ENCODE data around the gene PRKD1. TPM values are rescaled to one million over a fixed set of nuclear protein-coding genes. Genes with fewer than 3 reads are reported as not detected.
A peak's percentile ranks its signal among the peaks of the same experiment; 100 is the strongest.

The PRKD1 gene
- total RNA-seq, 1 experiment from 2014 or later, result 2.7 TPM

DNA sequence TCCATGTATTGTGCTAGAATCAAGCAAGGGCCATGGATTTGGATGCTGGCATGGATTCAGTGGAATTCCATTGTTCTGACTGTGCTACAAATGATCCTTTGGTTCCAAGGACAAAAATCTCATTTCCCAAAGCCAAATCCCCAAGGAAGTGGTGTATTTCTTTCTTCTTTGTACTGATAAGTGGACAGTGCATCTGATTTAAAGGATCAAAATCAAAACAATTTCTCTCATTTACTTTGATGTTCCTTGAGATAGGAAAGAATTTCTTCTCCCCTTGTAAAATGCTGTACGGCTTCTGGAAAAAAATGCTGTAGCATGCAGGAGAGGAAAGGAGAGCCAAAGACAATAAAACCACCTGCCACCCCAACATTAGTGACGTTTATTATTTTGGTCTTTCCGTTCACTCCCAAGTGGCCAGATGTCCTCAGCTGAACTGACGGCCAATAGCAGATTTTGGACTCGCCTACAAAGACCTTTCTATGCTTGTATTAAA lies 185.7 kb downstream of the PRKD1 start:
- TF ChIP-seq, protein P1, sequence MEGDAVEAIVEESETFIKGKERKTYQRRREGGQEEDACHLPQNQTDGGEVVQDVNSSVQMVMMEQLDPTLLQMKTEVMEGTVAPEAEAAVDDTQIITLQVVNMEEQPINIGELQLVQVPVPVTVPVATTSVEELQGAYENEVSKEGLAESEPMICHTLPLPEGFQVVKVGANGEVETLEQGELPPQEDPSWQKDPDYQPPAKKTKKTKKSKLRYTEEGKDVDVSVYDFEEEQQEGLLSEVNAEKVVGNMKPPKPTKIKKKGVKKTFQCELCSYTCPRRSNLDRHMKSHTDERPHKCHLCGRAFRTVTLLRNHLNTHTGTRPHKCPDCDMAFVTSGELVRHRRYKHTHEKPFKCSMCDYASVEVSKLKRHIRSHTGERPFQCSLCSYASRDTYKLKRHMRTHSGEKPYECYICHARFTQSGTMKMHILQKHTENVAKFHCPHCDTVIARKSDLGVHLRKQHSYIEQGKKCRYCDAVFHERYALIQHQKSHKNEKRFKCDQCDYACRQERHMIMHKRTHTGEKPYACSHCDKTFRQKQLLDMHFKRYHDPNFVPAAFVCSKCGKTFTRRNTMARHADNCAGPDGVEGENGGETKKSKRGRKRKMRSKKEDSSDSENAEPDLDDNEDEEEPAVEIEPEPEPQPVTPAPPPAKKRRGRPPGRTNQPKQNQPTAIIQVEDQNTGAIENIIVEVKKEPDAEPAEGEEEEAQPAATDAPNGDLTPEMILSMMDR (conservative IDR thresholded peaks at IDR 0.05), result no peak
- Histone ChIP-seq H3T11ph (ENCODE audit: low read length) (no peak overlapping the region), H2AK5ac (ENCODE audit: insufficient read length, low read length) (no peak overlapping the region), H3K14ac (ENCODE audit: insufficient read depth, low read length) (no peak overlapping the region), H3K9ac (ENCODE audit: extremely low read depth, insufficient read length, low read length) (no peak overlapping the region), H3K4ac (ENCODE audit: low read depth, low read length) (no peak overlapping the region), H4K91ac (ENCODE audit: insufficient read length, low read depth, low read length) (no peak overlapping the region), H3K4me1 (ENCODE audit: insufficient read depth, low read length) (no peaks in the 10 kb centered on the region; the same call in 1 of the 2 replicates), H3K27me3 (ENCODE audit: insufficient read depth, low read length) (no peaks in the 10 kb centered on the region), H2BK15ac (ENCODE audit: low read depth, low read length) (no peak overlapping the region), H2AFZ (ENCODE audit: low read length) (no peak overlapping the region), H3K18ac (ENCODE audit: insufficient read length, low read depth, low read length) (no peak overlapping the region), H2BK120ac (ENCODE audit: low read depth, low read length, poor library complexity, severe bottlenecking) (no peak overlapping the region), H4K20me1 (ENCODE audit: control insufficient read depth, insufficient read depth, insufficient read length) (no peaks in the 10 kb centered on the region), H3K9me3 (ENCODE audit: control insufficient read depth, low read depth, low read length) (no peaks in the 10 kb centered on the region), H3K27ac (ENCODE audit: insufficient read length, low read depth, low read length) (no peak overlapping the region), H2BK20ac (ENCODE audit: low read depth, low read length, poor library complexity, severe bottlenecking) (no peak overlapping the region), H2BK12ac (ENCODE audit: insufficient read length, low read depth, low read length) (no peak overlapping the region), H3K23ac (ENCODE audit: insufficient read length, low read depth, low read length) (no peak overlapping the region), H3K56ac (ENCODE audit: insufficient read length, low read depth, low read length) (no peak overlapping the region), H4K8ac (replicated peaks; ENCODE audit: insufficient read length, low read depth, low read length) (no peak overlapping the region), H3K79me1 (ENCODE audit: insufficient read depth, low read depth, low read length, poor library complexity, severe bottlenecking) (no peaks in the 10 kb centered on the region), H3K79me2 (ENCODE audit: insufficient read depth, low read length) (no peaks in the 10 kb centered on the region), H2BK5ac (ENCODE audit: insufficient read length, low read length) (no peak overlapping the region), H3K23me2 (ENCODE audit: insufficient read length, low read depth, low read length, poor library complexity, severe bottlenecking) (no peaks in the 10 kb centered on the region), H3K4me2 (ENCODE audit: insufficient read depth, insufficient read length, low read length) (no peak overlapping the region), H4K5ac (ENCODE audit: insufficient read length, low read depth, low read length) (no peak overlapping the region)
- no peak overlapping the region for H3K4me3 Mint-ChIP-seq
- H3K27me3 Mint-ChIP-seq (ENCODE audit: low read depth), result no peaks in the 10 kb centered on the region
- H3K4me1 Mint-ChIP-seq, result peaks cover 23 to 24% of the 10 kb centered on the region in 2 experiments
- H3K36me3 Mint-ChIP-seq (ENCODE audit: insufficient read depth in 1 of 3, low read depth in 3 of 3), result peaks cover 0 to 4% (median 0%) of the 10 kb centered on the region in 3 experiments; a peak in 1 of 7 replicates
- H3K9me3 Mint-ChIP-seq, result no peaks in the 10 kb centered on the region
- no CpG with 5 or more reads among the region's 5 CpGs for WGBS (ENCODE audit: extremely low coverage, insufficient read length, low lambda C conversion rate)
- no peak for DNase-seq
- H3K27ac Mint-ChIP-seq, result peak overlapping the region in 1 of 3 experiments; percentile 8; a peak in 1 of 7 replicates
